Measurements from ENCODE around the gene MAP3K8.

MAP3K8 gene

GRCh38 chr10:30502266-30503060, 68.5 kb downstream of the MAP3K8 start:
- Histone ChIP-seq H3K27ac (ENCODE audit: low read depth, low read length) (no peak overlapping the region), H3K27me3 (ENCODE audit: control insufficient read depth, insufficient read depth, low read length) (no peaks in the 10 kb centered on the region), H3K9ac (ENCODE audit: low read length) (no peak overlapping the region), H3K4me3 (ENCODE audit: low read length) (no peak overlapping the region), H3K4me1 (ENCODE audit: control insufficient read depth, insufficient read depth, low read length) (no peaks in the 10 kb centered on the region), H3K36me3 (ENCODE audit: control insufficient read depth, insufficient read depth, low read length) (no peaks in the 10 kb centered on the region)

- no peaks in the 10 kb centered on the region for H3K36me3 ChIP-seq (ENCODE audit: control insufficient read depth, insufficient read depth, low read length)
- no peaks in the 10 kb centered on the region for H3K4me1 ChIP-seq (ENCODE audit: control insufficient read depth, insufficient read depth, low read length)
- no peak overlapping the region for H3K9ac ChIP-seq (ENCODE audit: low read length)
- H3K27ac ChIP-seq (ENCODE audit: low read depth, low read length): no peak overlapping the region
- no peaks in the 10 kb centered on the region for H3K27me3 ChIP-seq (ENCODE audit: control insufficient read depth, insufficient read depth, low read length)
- no peak overlapping the region for H3K4me3 ChIP-seq (ENCODE audit: low read length)
Measured at GRCh38 chr10:30503700-30504266, 69.8 kb downstream of the MAP3K8 start.

GRCh38 chr10:30505543-30506298, 71.7 kb downstream of the MAP3K8 start:
- H3K27me3 ChIP-seq (ENCODE audit: control insufficient read depth, insufficient read depth, low read length): no peaks in the 10 kb centered on the region
- H3K4me1 ChIP-seq (ENCODE audit: control insufficient read depth, insufficient read depth, low read length): no peaks in the 10 kb centered on the region
- no peak overlapping the region for H3K4me3 ChIP-seq (ENCODE audit: low read length)
- no peaks in the 10 kb centered on the region for H3K36me3 ChIP-seq (ENCODE audit: control insufficient read depth, insufficient read depth, low read length)
- H3K9ac ChIP-seq (ENCODE audit: low read length): no peak overlapping the region
- no peak overlapping the region for H3K27ac ChIP-seq (ENCODE audit: low read depth, low read length)

DNA sequence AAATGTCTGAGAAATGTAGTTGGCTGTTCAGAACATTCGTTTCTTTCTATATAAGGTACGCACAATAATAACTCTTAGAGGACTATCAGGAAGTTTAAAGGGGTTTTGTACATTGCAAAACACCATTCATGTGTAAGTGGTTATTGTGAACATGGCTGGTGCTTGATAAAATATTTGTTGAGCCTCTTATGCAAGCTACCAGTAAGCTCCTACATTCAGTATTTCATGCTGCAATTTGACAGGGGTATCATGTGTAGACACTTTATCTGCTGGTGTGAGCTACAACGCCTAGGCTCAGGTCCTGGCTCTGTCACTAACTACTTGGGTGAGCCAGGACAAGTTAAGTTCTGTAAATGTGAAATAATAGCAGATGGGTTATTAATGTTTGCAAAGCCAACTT, 75.5 kb downstream of the MAP3K8 start:
- no peak overlapping the region for H3K9ac ChIP-seq (ENCODE audit: low read length)
- no peak overlapping the region for H3K27ac ChIP-seq (ENCODE audit: low read depth, low read length)
- H3K4me1 ChIP-seq (ENCODE audit: control insufficient read depth, insufficient read depth, low read length): no peaks in the 10 kb centered on the region
- no peaks in the 10 kb centered on the region for H3K36me3 ChIP-seq (ENCODE audit: control insufficient read depth, insufficient read depth, low read length)
- no peaks in the 10 kb centered on the region for H3K27me3 ChIP-seq (ENCODE audit: control insufficient read depth, insufficient read depth, low read length)
- no peak overlapping the region for H3K4me3 ChIP-seq (ENCODE audit: low read length)

DNA sequence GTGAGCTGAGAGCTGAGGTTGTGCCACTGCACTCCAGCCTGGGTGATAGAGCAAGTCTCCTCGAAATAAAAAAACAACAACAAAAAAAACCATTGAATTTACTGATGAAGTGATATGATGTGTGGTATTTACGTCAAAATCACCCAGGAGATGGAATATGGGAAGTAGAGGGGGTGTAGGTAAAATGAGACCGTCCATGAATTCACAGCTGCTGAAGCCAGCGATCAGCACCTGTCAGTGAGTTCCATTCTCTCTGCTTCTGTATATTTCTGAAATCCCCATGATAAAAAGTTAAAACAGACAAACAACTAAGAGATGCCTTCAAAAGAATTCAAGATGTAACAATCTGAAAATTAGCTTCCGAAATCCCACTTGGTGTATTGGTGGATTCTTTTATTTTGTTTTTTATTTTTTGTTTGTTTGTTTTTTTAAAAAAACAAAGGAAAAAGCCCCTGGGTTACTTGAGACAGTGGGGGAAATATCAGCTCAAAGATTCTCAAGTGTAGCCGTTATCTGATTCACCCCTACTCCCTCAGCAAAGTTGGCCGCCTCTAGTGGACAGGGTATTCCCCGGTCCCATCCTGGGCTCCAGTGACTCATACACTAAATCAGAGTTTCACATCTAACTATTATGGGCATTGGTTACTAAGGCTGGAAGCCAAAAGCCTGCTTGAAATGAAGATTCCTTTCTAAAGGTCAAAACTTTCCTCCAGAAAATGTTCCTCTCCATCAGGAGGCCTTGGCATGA, 76.4 kb downstream of the MAP3K8 start:
- H3K36me3 ChIP-seq (ENCODE audit: control insufficient read depth, insufficient read depth, low read length): no peaks in the 10 kb centered on the region
- H3K4me3 ChIP-seq (ENCODE audit: low read length): no peak overlapping the region
- no peak overlapping the region for H3K27ac ChIP-seq (ENCODE audit: low read depth, low read length)
- no peak overlapping the region for H3K9ac ChIP-seq (ENCODE audit: low read length)
- H3K4me1 ChIP-seq (ENCODE audit: control insufficient read depth, insufficient read depth, low read length): no peaks in the 10 kb centered on the region
- no peaks in the 10 kb centered on the region for H3K27me3 ChIP-seq (ENCODE audit: control insufficient read depth, insufficient read depth, low read length)

GRCh38 chr10:30510932-30511700, 77.1 kb downstream of the MAP3K8 start:
- peak overlapping the region; percentile 46 for H3K27ac ChIP-seq (ENCODE audit: low read depth, low read length)

More at GRCh38 chr10:30510932-30511700, 77.1 kb downstream of the MAP3K8 start:
- Histone ChIP-seq H3K27me3 (ENCODE audit: control insufficient read depth, insufficient read depth, low read length) (no peaks in the 10 kb centered on the region), H3K36me3 (ENCODE audit: control insufficient read depth, insufficient read depth, low read length) (no peaks in the 10 kb centered on the region), H3K9ac (ENCODE audit: low read length) (no peak overlapping the region), H3K4me3 (ENCODE audit: low read length) (no peak overlapping the region), H3K4me1 (ENCODE audit: control insufficient read depth, insufficient read depth, low read length) (no peaks in the 10 kb centered on the region)

All from rectal smooth muscle tissue (tissue), 1 donor.